Muscle layer of duodenum (tissue), 2 donors: ENCODE measurements around the gene ARPC4.

Experiments used
- H3K27ac ChIP-seq: one replicate; pipeline ENCODE4 v1.7.0; 2013; ENCODE audit warnings: mild to moderate bottlenecking, low read length
- H3K27me3 ChIP-seq: one replicate; pipeline ENCODE4 v1.7.0; 2013; ENCODE audit warnings: low read depth, mild to moderate bottlenecking, control low read depth, low read length
- H3K36me3 ChIP-seq, 2 donors: one replicate each; pipeline ENCODE4 v1.7.0; 2013; ENCODE audit warnings: low read length in 2 of 2, control low read depth in 1 of 2, mild to moderate bottlenecking in 1 of 2; ENCODE audit not compliant: insufficient read depth in 2 of 2, control insufficient read depth in 1 of 2
- H3K4me1 ChIP-seq, 2 donors: one replicate each; pipeline ENCODE4 v1.7.0; 2013; ENCODE audit warnings: low read length in 2 of 2, mild to moderate bottlenecking in 2 of 2, control low read depth in 1 of 2, moderate library complexity in 1 of 2; ENCODE audit not compliant: insufficient read depth in 2 of 2, control insufficient read depth in 1 of 2
- H3K4me3 ChIP-seq, 2 donors: one replicate each; pipeline ENCODE4 v1.7.0; 2013; ENCODE audit warnings: low read length in 2 of 2, low read depth in 1 of 2, mild to moderate bottlenecking in 1 of 2
- H3K9me3 ChIP-seq, 2 donors: one replicate each; pipeline ENCODE4 v1.7.0; 2013; ENCODE audit warnings: low read length in 2 of 2, control low read depth in 1 of 2, mild to moderate bottlenecking in 1 of 2; ENCODE audit not compliant: control insufficient read depth in 1 of 2
- donor health status: healthy.

Gene ARPC4

GRCh38 chr3:9826815-9827573, 34.1 kb downstream of the ARPC4 start:
- Histone ChIP-seq H3K27me3 (no peaks in the 10 kb centered on the region), H3K27ac (no peak overlapping the region), H3K4me3 (no peak overlapping the region), H3K9me3 (no peaks in the 10 kb centered on the region), H3K4me1 (no peaks in the 10 kb centered on the region), H3K36me3 (peaks cover 4 to 36% of the 10 kb centered on the region in 2 donors)

GRCh38 chr3:9828801-9829755, 36.2 kb downstream of the ARPC4 start:
- Histone ChIP-seq H3K4me3 (no peak overlapping the region), H3K36me3 (peaks cover 13 to 50% of the 10 kb centered on the region in 2 donors), H3K27me3 (no peaks in the 10 kb centered on the region)

GRCh38 chr3:9831253-9831652, 38.4 kb downstream of the ARPC4 start:
- no peak overlapping the region for H3K4me3 ChIP-seq
- peaks cover 25 to 65% of the 10 kb centered on the region in 2 donors for H3K36me3 ChIP-seq
- no peak overlapping the region for H3K27ac ChIP-seq
- no peaks in the 10 kb centered on the region for H3K4me1 ChIP-seq
- H3K9me3 ChIP-seq: no peaks in the 10 kb centered on the region
- no peaks in the 10 kb centered on the region for H3K27me3 ChIP-seq

More at GRCh38 chr3:9828801-9829755, 36.2 kb downstream of the ARPC4 start:
- Histone ChIP-seq H3K4me1 (no peaks in the 10 kb centered on the region), H3K9me3 (no peaks in the 10 kb centered on the region), H3K27ac (no peak overlapping the region)

DNA sequence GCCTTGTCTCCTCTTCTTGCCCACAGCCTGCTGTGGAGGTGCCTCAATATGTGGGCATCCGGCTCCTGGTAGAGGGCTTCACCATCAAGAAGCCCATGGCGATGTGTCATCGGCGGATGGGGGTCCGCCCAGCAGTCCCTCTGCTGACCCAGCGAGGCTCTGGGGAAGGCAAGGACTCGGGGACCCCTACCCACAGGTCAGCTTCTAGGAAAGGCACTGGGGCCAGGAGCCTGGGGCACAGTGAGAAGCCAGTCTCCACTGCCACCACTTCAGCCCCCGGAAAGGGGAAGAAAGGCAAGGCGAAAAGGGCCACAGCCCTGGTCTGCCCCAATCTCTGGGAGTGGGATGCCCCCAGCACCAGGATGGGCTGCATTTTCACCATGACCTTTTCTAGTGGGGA, 40.2 kb downstream of the ARPC4 start:
- H3K9me3 ChIP-seq: no peaks in the 10 kb centered on the region
- peaks cover 25 to 60% of the 10 kb centered on the region in 2 donors for H3K36me3 ChIP-seq
- H3K4me3 ChIP-seq: no peak overlapping the region
- no peaks in the 10 kb centered on the region for H3K4me1 ChIP-seq
- H3K27me3 ChIP-seq: no peaks in the 10 kb centered on the region
- H3K27ac ChIP-seq: no peak overlapping the region

DNA sequence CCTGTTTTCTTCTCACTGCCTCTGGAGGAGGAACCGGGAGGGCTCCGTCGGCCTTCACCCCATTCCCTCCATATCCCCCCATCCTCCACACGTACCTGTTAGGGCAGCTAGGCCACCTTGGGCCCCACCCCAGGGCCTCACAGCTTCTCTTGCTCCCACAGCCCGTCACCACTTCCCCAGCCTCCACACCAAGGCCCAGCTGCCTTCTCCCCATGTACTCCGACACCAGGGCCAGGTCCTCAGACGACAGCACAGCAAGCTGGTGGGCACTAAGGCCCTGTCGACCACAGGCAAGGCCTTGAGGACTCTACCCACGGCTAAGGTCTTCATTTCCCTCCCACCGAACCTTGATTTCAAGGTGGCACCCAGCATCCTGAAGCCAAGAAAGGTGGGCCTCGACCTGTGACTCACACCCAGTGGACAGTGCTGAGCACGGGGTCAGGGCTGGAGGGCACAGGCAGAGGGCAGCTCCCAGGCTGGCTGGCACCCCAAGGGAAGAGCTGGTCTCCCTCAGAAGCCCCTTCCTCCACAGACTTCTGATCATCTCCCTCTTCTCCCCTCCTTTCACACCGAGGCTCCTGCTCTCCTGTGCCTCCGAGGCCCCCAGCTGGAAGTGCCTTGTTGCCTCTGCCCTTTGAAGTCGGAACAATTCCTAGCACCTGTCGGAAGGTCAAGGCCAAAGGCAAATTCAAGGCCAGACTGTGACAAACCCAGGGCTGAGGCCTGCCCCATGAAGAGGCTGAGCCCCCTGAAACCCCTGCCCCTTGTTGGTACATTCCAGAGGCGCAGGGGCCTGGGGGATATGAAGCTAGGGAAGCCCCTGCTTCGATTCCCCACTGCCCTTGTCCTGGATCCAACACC, 41.9 kb downstream of the ARPC4 start:
- H3K36me3 ChIP-seq: peaks cover 29 to 61% of the 10 kb centered on the region in 2 donors
- H3K27ac ChIP-seq: no peak overlapping the region
- H3K4me1 ChIP-seq: no peaks in the 10 kb centered on the region
- H3K27me3 ChIP-seq: no peaks in the 10 kb centered on the region
- H3K4me3 ChIP-seq: no peak overlapping the region
- no peaks in the 10 kb centered on the region for H3K9me3 ChIP-seq

DNA sequence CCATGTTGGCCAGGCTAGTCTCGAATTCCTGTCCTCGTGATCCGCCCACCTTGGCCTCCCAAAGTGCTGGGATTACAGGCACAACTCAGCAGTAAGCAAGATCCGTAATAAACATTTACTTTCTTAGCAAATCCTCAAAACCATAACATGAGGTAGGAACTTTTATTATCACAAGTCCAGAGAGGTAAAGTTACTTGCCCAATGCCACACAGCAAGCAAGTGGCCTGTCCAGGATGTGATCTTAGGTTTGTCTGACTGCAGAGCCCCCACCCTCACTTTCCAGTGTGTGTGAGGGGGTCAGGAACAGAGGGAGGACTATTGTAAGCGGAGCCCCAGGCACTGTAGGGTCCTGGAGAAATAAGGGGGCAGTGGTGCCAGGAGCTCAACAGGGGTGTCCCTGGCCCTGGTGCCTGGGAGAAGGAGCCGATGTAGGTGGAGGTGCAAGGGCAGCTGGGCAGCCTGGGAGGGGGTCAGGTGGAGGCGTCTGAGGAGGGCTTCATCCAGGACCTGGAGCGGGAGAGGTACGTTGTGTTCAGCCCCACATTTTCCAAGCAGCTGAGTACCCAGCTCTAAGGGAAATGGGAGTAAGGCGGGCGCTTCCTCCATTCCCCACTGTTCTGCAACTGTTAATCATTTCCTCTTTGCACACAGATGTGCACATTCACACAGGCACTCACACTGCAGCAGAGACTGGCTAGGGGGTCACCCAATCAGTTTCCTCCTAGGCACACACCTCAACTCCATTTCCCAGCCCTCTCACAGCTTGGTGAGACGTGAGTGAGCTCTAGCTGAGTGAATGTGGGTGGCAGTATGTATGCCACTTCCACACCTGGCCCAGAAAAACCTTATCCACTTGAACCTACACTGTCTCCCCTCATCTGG, 45.1 kb downstream of the ARPC4 start:
- H3K36me3 ChIP-seq: peaks cover 34 to 63% of the 10 kb centered on the region in 2 donors
- H3K4me3 ChIP-seq: no peak overlapping the region
- H3K4me1 ChIP-seq: peaks cover 0 to 2% of the 10 kb centered on the region in 2 donors
- no peaks in the 10 kb centered on the region for H3K27me3 ChIP-seq
- no peaks in the 10 kb centered on the region for H3K9me3 ChIP-seq
- H3K27ac ChIP-seq: no peak overlapping the region

- no peaks in the 10 kb centered on the region for H3K27me3 ChIP-seq
- no peaks in the 10 kb centered on the region for H3K9me3 ChIP-seq
- no peak overlapping the region for H3K27ac ChIP-seq
- peaks cover 29 to 55% of the 10 kb centered on the region in 2 donors for H3K36me3 ChIP-seq
- H3K4me3 ChIP-seq: no peak overlapping the region
- H3K4me1 ChIP-seq: peaks cover 0 to 6% of the 10 kb centered on the region in 2 donors
Observed at GRCh38 chr3:9838856-9839255, 46.0 kb downstream of the ARPC4 start.

DNA sequence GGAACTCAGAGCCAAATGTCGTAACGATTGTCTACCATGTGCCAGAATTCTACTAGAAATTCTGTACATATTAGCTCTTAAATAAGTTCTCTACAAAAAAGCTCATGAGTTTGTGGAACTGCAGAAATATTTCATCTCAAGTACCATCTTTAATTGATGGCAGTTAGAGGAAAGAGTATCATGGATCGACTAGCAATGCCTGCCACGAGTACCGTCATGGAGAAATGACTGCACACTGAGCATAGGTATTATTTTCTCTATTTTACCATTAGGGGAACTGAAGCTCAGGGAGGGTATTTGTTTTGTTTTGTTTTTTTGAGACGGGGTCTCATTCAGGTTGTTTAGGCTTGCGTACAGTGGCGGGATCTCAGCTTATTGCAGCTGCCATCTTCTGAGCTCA, 48.1 kb downstream of the ARPC4 start:
- H3K27ac ChIP-seq: no peak overlapping the region

GRCh38 chr3:9843715-9844438, 51.0 kb downstream of the ARPC4 start, which contains the start of gene RPUSD3:
RPUSD3 (minus strand) TSS chr3:9844008; CDS start chr3:9843990, 18 bp downstream.
- no peaks in the 10 kb centered on the region for H3K9me3 ChIP-seq
- H3K4me3 ChIP-seq: peak within 1 kb of the TSS; percentile 91 to 95
- peaks cover 0 to 11% of the 10 kb centered on the region in 2 donors for H3K4me1 ChIP-seq
- H3K27me3 ChIP-seq: no peaks in the 10 kb centered on the region
- H3K36me3 ChIP-seq: peaks cover 13 to 22% of the 10 kb centered on the region in 2 donors
- H3K27ac ChIP-seq: peak within 1 kb of the TSS; percentile 80

More for the DNA sequence above, 48.1 kb downstream of the ARPC4 start:
- H3K9me3 ChIP-seq: no peaks in the 10 kb centered on the region
- H3K4me3 ChIP-seq: no peak overlapping the region
- H3K27me3 ChIP-seq: no peaks in the 10 kb centered on the region
- peaks cover 18 to 35% of the 10 kb centered on the region in 2 donors for H3K36me3 ChIP-seq
- peaks cover 0 to 11% of the 10 kb centered on the region in 2 donors for H3K4me1 ChIP-seq
